ENCODE measurements around the gene SYNJ2. TPM values are rescaled to one million over a fixed set of nuclear protein-coding genes. Genes with fewer than 3 reads are reported as not detected.
A peak's percentile ranks its signal among the peaks of the same experiment; 100 is the strongest.

SYNJ2 gene
- total and polyA plus RNA-seq, 7 experiments from 2014 or later = 12.0 to 36.6 (median 22.5) TPM

DNA sequence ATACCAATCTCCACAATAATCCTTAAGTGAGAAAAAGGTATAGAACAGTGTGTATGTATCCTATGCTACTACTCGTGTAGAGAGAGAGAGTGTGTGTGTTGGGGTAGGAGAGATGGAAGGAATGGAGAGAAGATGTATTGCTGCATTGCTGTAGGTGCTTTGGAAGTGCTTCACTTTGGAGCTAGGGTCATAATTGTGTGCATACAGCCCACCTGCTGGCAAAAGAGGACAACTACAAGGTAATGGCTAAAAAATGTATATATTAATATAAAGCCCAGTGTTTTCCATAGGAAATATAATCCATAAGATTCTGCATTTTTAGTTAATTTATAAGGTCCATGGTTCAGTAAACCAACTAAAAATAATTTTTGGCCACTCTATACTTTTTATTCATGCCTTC lies 150.3 kb downstream of the SYNJ2 start:
- Histone ChIP-seq H3K36me3 (ENCODE audit: control insufficient read depth in 2 of 3, insufficient read depth in 3 of 3, low read length in 3 of 3) (no peaks in the 10 kb centered on the region), H3K9me3 (ENCODE audit: control insufficient read depth in 2 of 3, low read length in 3 of 3) (no peaks in the 10 kb centered on the region), H3K27me3 (ENCODE audit: control insufficient read depth in 2 of 2, insufficient read depth in 2 of 2, low read length in 2 of 2) (no peaks in the 10 kb centered on the region), H3K4me1 (ENCODE audit: control insufficient read depth in 2 of 2, insufficient read depth in 2 of 2, low read length in 2 of 2) (no peaks in the 10 kb centered on the region), H3K4me3 (ENCODE audit: low read length) (no peak overlapping the region), H3K27ac (ENCODE audit: low read depth, low read length) (no peak overlapping the region)
- H3K4me3 Mint-ChIP-seq = no peak overlapping the region
- no peak overlapping the region for H3K27ac Mint-ChIP-seq
- ATAC-seq (peak; percentile 62), DNase-seq (peak in 1 of 9 donors; percentile 10)
- no peaks in the 10 kb centered on the region for H3K4me1 Mint-ChIP-seq
- ChIA-PET CTCF (no interaction called here), POLR2A (no interaction called here)
- intact Hi-C loops (cut with micrococcal nuclease) = loop anchor here (1.0 to 5.0 kb wide), 2 partner anchors 375 to 465 kb away; no protein-coding TSS in a partner anchor
- H3K9me3 Mint-ChIP-seq = no peaks in the 10 kb centered on the region
- H3K36me3 Mint-ChIP-seq = peaks cover 0 to 18% (median 0%) of the 10 kb centered on the region in 5 donors
- H3K27me3 Mint-ChIP-seq = no peaks in the 10 kb centered on the region

DNA sequence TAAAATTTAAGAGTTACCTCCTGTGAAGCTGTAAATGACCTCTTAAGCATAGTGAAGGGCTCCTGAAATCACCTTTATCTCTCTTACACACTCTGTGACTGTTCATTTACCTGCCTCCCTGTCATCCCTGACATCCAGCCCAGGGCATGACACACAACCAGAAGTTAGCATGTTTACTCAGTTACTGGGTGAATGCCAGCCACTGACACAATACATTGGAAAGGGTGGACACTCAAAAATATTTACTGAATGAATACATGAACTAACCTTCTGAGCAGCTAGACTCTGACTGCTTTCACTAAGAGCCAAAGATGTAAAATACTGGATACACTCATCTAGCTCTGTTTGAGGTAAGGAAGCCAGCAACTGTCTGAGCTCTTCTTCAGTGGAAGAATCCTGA lies 161.1 kb downstream of the SYNJ2 start:
- Mint-ChIP-seq H3K4me3 (no peak overlapping the region), H3K27me3 (no peaks in the 10 kb centered on the region), H3K9me3 (peaks cover 0 to 2% (median 0%) of the 10 kb centered on the region in 11 donors), H3K27ac (no peak overlapping the region), H3K4me1 (peaks cover 0 to 7% (median 0%) of the 10 kb centered on the region in 7 donors), H3K36me3 (peaks cover 8 to 41% (median 18%) of the 10 kb centered on the region in 5 donors)
- POLR2A ChIA-PET = no interaction called here
- no peak overlapping the region for H3K4me3 ChIP-seq (ENCODE audit: low read length)
- DNase-seq (no peak), ATAC-seq (no peak)
- intact Hi-C loops (cut with micrococcal nuclease) = no loop called here
- H3K36me3 ChIP-seq (ENCODE audit: control insufficient read depth in 2 of 3, insufficient read depth in 3 of 3, low read length in 3 of 3) = peaks cover 0 to 9% (median 0%) of the 10 kb centered on the region in 3 experiments
- H3K27me3 ChIP-seq (ENCODE audit: control insufficient read depth in 2 of 2, insufficient read depth in 2 of 2, low read length in 2 of 2) = no peaks in the 10 kb centered on the region
- H3K9me3 ChIP-seq (ENCODE audit: control insufficient read depth in 2 of 3, low read length in 3 of 3) = no peaks in the 10 kb centered on the region
- H3K27ac ChIP-seq (ENCODE audit: low read depth, low read length) = no peak overlapping the region
- CTCF ChIA-PET = interaction anchor here (0.6 kb wide), 1 partner anchor 66 kb away, joined by 3 read pairs; no protein-coding TSS in a partner anchor
- no peaks in the 10 kb centered on the region for H3K4me1 ChIP-seq (ENCODE audit: control insufficient read depth in 2 of 2, insufficient read depth in 2 of 2, low read length in 2 of 2)

DNA sequence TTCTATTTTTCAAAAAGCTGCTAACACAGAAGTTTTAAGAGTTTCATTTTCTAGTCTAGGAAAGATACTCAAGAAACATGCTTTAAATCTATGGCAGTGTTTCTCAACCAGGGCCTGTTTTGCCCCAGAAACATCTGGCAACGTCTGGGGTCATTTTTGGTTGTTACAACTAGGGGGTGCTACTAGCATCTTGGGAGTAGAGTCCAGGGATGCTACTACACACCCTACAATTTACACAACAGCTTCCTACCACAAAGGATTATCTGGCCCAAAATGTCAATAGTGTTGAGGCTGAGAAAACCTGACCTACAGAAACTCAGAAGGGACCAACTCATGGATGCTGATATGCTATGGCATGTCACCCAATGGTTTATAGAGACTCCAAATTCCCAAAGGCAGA lies 162.0 kb downstream of the SYNJ2 start:
- intact Hi-C loops (cut with micrococcal nuclease) = no loop called here
- Mint-ChIP-seq H3K4me1 (peaks cover 0 to 4% (median 0%) of the 10 kb centered on the region in 7 donors), H3K27ac (no peak overlapping the region), H3K36me3 (peaks cover 8 to 45% (median 22%) of the 10 kb centered on the region in 5 donors), H3K4me3 (no peak overlapping the region), H3K27me3 (no peaks in the 10 kb centered on the region), H3K9me3 (peaks cover 0 to 2% (median 0%) of the 10 kb centered on the region in 11 donors)
- no peaks in the 10 kb centered on the region for H3K9me3 ChIP-seq (ENCODE audit: control insufficient read depth in 2 of 3, low read length in 3 of 3)
- DNase-seq (no peak), ATAC-seq (no peak)
- ChIA-PET POLR2A (no interaction called here), CTCF (no interaction called here)
- H3K27ac ChIP-seq (ENCODE audit: low read depth, low read length) = no peak overlapping the region
- no peaks in the 10 kb centered on the region for H3K4me1 ChIP-seq (ENCODE audit: control insufficient read depth in 2 of 2, insufficient read depth in 2 of 2, low read length in 2 of 2)
- peaks cover 0 to 9% (median 0%) of the 10 kb centered on the region in 3 experiments for H3K36me3 ChIP-seq (ENCODE audit: control insufficient read depth in 2 of 3, insufficient read depth in 3 of 3, low read length in 3 of 3)
- H3K27me3 ChIP-seq (ENCODE audit: control insufficient read depth in 2 of 2, insufficient read depth in 2 of 2, low read length in 2 of 2) = no peaks in the 10 kb centered on the region
- no peak overlapping the region for H3K4me3 ChIP-seq (ENCODE audit: low read length)

Other genes with a start within 250 kb of the SYNJ2 start
- gene SNX9, start 158.6 kb upstream of the SYNJ2 start, total RNA-seq = 10 to 100 TPM; 13.4 to 39.2 (median 36.4) TPM
- 10 to 100 TPM; 23.8 to 51.5 TPM for gene SNX9, start 158.6 kb upstream of the SYNJ2 start, polyA plus RNA-seq
- gene SERAC1, start 186.4 kb downstream of the SYNJ2 start, total RNA-seq = 1 to 10 TPM; 2.4 to 5.4 (median 4.6) TPM
- gene SERAC1, start 186.4 kb downstream of the SYNJ2 start, polyA plus RNA-seq = 1 to 10 TPM; 2.4 to 2.6 TPM
- gene GTF2H5, start 186.5 kb downstream of the SYNJ2 start, total RNA-seq = 10 to 100 TPM in 4 of 5 experiments, 1 to 10 TPM in 1; 6.2 to 21.8 (median 16.4) TPM
- 10 to 100 TPM; 13.4 to 22.9 TPM for gene GTF2H5, start 186.5 kb downstream of the SYNJ2 start, polyA plus RNA-seq